Kidney glomerular epithelial cell (primary cell): Measurements from ENCODE around the gene TXNDC12.

Experiments used
- DNase-seq: peaks from one replicate; lab custom pipeline; 2025; lab: John Stamatoyannopoulos, UW

Gene TXNDC12

DNA sequence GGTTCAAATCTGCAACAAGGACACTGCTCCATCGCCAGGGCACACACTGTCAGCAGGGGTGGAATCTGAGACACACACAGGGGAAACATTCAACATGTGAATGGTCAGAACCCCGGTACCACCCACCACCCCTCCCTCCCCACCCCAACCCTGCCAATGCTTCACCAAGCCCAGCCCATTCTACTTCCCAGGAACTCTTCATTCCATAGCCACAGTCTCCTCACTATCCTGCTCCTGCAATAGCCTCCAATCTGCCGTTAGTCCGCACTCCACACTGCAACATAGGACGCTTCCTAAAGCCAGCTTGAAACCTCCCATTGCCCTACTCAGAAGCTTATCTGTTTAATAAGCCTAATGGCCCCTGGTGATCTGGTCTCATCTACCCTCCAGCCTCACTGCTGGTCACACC lies 57.0 kb downstream of the TXNDC12 start:
- DNase-seq: no peak

DNA sequence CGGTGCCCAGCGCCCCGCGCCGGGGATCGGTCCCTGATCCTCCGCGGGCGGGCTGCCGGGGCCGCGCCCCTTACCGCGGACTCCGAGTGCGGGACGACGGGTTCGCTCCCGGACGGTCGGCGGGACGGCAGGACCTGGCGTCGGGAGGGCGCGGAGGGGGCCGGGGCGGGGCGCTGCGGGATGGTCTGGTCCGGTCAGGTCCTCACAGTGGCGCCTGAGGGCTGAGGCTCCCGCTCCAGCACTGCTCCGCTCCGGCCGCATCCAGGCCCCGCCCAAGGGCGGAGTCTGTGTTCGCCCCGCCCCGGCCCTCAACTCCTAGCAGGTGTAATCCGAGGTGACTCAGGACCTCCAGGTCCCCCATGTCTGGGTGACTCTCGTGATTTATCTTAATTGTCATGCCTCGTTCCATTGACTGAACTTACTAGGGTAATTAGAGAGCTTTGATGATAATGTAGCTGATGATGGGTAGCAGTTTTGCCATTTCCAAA lies 64.5 kb downstream of the TXNDC12 start, which contains the start of gene RAB3B:
Gene RAB3B (minus strand): TSS at position 223 of the 488 bp plus-strand sequence. CDS start 13,583 bp downstream, outside the sequence.
- peak; percentile 59 for DNase-seq

DNA sequence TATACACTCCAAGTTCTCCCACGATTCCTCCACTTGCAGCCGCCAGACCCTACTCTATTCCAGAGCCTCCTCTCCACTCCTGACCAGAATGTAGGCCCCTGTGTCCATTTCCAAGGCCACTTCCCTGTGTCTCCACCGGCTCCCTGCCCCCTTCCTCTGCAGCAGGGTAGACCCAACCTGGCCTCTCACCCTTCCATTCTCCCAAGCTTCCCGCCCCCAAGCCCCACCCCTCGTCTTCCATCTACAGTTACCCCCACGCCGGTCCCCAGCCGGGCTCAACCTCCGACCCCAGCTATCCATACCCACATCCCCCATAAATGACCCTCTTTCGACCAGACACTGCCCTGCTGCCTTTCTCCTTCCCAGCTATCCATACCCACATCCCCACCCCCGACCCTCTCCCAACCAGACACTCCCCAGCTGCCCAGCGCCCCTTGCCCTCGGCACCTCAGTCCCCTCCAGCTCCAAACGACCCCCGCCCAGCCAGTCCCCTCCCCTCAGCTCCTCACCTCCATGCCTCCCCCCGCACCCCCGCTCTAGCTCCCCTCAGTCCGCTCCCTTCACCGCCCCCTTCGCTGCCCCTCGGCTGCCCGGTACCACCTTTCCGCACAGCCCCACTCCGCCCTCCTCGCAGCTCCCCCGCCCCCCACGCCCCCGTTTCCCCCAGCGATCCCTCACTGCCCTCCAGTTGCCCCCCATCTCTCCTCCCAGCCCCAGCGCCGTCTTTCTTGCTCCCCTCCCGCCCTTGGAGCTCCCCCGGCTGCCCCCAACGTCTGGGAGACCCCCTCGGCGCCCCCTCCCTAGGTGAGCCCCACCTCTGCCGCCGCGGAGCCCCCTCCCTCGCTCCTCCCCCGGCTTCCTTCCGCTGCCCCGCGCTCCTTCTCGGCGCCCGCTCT lies 65.2 kb downstream of the TXNDC12 start:
- no peak for DNase-seq

DNA sequence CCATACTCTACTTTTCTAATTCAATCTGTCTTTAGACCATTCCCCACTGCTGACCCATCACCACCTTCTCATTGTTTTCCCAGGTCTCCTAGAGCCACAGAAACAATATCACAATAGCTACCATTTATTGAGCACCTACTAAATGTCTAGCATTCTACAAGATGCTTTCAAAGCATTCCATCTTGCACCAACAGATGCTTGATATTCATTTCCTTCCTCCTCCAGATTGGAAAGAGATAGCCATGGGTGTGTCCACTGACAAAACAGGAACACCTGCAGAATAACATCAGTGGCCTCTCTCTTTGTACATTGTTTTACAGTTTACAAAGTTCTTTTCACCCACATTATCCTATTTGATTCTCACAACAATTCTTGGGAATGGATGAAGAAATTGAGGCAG lies 66.7 kb downstream of the TXNDC12 start:
- DNase-seq: no peak

DNA sequence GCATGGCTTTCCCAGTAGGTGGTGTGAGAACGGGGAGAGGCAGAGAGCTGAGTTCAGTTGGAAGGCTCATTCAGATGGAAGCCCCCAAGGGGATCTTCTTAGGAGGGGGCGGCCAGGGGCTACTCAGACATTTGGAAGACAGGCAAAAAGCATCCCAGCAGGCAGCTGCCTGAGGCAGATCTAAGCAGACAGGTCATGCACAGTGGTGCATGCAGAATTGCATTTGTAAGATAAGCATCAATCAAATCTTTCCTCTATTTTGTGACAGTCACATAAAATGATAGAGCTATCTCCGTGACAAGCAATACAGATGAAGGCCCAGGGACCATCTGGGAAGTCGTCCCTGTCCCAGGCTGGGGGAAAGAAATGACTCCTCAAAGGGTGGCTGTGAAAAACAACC lies 68.3 kb downstream of the TXNDC12 start:
- DNase-seq: no peak

DNA sequence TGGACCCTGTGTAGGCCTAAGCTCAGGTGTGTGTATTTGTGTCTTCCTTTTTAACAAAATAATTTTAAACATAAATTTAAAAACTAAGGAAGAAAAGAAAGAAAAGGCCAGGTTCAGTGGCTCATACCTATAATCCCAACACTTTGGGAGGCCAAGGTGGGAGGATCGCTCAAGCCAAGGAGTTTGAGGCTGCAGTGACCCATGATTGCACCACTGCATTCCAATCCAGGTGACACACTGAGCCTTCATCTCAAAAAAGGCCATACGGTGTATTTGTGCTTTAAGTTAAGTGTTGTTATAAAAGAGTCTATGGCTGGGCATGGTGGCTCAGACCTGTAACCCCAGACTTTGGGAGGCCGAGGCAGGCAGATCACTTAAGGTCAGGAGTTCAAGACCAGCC lies 72.8 kb downstream of the TXNDC12 start:
- DNase-seq: no peak

DNA sequence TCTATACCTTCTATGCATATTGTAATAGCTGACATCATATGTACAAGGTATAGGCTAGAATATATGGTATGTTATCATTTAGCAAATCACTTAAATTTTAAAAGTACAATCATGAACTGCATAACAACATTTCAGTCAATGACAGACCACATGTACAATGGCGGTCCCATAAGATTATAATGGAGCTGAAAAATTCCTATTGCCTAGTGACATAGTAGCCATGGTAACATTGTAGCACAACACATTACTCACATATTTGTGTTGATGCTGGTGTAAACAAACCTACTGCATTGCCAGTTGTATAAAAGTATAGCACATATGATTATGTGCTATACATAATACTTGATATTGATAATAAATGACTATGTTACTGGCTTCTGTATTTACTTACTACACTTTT lies 73.4 kb downstream of the TXNDC12 start:
- DNase-seq: no peak

DNA sequence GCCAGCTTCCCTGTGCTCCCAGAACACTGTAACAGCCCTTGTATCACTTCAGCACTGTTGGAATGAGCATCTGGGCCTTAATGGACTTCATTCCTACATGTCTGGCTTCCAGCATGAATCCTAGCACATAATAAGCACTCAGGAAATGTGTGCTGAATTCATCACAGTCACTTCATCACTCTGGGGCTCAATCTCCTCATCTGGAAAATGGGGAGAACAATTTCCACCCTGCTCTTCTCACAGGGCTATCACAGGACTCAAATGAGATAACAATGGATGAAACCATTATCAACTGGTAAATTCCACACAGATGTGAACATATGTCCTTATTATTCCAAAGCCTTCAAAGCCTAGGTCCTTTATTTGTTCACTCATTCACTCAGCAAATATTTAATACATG lies 76.9 kb downstream of the TXNDC12 start:
- no peak for DNase-seq

DNA sequence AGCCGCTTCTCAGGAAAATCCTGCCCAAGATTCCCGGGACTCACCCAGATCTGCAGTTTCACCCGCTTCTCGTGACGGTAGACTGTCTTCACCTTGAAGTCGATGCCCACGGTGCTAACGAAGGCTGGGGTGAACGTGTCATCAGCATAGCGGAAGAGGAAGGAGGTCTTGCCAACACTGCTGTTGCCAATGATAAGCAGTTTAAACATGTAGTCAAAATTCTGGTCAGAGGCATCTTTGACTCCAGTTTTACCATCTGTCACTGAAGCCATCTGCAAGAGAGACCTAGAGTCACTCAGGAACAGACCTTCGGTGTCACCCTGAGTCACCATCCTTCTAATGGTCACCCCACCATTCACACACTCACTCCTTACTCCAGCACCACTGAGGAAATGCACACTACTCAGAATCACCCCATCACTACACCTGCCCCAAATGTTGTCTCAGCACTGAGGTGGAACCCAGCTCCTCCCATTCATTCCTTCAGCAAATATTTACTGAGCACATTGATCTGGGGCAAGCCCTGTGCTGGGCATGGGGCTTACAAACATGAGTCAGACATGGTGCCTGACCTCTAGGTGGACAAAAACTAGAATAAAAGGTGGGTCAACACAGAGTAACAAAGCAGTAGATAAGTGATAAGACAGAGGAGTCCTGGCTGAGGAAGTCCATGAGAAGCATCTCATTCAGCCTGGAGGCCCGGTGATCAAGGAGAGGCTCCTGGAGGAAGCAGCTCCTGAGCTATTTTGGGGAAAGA lies 78.0 kb downstream of the TXNDC12 start:
- DNase-seq: no peak

DNA sequence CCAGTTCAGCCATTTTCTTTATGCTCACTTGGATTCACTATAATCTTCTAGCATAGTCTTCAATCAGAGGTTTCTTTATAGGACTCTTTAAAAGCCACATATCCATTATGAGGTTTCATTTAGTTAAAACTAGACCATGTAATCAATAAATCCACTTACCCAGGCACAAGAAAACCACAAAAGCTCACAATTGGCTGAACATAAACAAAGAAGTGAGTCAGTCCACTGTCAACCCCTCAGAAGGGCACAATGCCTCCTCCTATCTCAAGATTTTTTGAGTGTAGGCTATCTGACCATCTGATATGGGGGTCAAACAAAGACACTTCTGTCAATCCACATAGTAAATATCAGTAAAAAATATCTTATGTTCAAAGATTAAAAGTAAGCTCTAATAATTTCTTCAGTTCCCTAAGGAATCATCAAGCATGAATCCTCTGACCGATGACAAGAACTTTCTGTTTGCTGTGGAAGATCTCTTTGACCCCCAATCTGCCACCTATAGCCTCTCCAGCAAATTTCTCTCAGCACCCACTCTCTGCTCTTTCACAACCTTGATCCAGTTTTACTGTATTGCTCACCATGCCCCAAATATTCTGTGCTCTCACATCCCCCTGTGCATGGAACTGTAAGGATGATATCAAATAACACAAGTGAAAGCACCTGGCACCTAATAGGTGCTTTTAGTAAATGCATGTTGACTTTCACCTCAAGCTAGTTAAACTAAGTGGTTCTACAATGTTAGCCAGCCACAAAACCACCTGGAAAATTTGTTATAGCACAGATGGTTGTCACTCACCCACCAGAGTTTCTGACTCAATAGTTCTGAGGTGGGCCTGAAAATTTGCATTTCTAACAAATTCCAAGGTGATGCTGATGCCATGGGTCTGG lies 81.2 kb downstream of the TXNDC12 start:
- DNase-seq: peak; percentile 11
